ENCODE data around the gene ABCA2.

GRCh38 chr9:137026384-137026783, 1.7 kb downstream of the ABCA2 start:
- no peak for TF ChIP-seq CTCF (IDR thresholded peaks at IDR 0.05)
- TF ChIP-seq POLR2A (IDR thresholded peaks at IDR 0.05): no peak
